Trophoblast cell (in vitro differentiated cells and primary cell): ENCODE results near the gene TMSB15A.
"Not testable (repeated sequence)": the region's sequence is repeated elsewhere in the genome, so short reads cannot be mapped to it uniquely, and the experiment has no call there.

Source experiments
- DNase-seq, 2 donors: peaks; one replicate each; pipeline ENCODE4 v3.0.0-alpha.2; 2016
- H2AFZ ChIP-seq: 2 replicates; pipeline ENCODE4 v1.6.1; 2013; ENCODE audit warnings: low read length, moderate library complexity, mild to moderate bottlenecking; ENCODE audit not compliant: insufficient read depth, poor library complexity
- H2AK5ac ChIP-seq: 2 replicates; pipeline ENCODE4 v1.6.1; 2013; ENCODE audit warnings: mild to moderate bottlenecking, low read length
- H2BK120ac ChIP-seq: 2 replicates; pipeline ENCODE4 v1.6.1; 2013; ENCODE audit warnings: low read length, mild to moderate bottlenecking, moderate library complexity; ENCODE audit not compliant: insufficient read depth, poor library complexity
- H2BK12ac ChIP-seq: 2 replicates; pipeline ENCODE4 v1.6.1; 2013; ENCODE audit warnings: mild to moderate bottlenecking, low read length, moderate library complexity
- H2BK5ac ChIP-seq: 2 replicates; pipeline ENCODE4 v1.6.1; 2013; ENCODE audit warnings: low read length, low read depth, moderate library complexity, mild to moderate bottlenecking; ENCODE audit not compliant: poor library complexity
- H3K14ac ChIP-seq: 2 replicates; pipeline ENCODE4 v1.6.1; 2013; ENCODE audit warnings: mild to moderate bottlenecking, low read length
- H3K18ac ChIP-seq: 2 replicates; pipeline ENCODE4 v1.6.1; 2013; ENCODE audit warnings: mild to moderate bottlenecking, low read length
- H3K23ac ChIP-seq: 2 replicates; pipeline ENCODE4 v1.6.1; 2013; ENCODE audit warnings: low read length
- H3K27ac ChIP-seq: 2 replicates; pipeline ENCODE4 v1.5.1; 2013; ENCODE audit warnings: low read depth, mild to moderate bottlenecking, inconsistent platforms, low read length, moderate library complexity
- H3K27me3 ChIP-seq: 2 replicates; pipeline ENCODE4 v1.6.1; 2013; ENCODE audit warnings: inconsistent platforms, mild to moderate bottlenecking, low read length, moderate library complexity; ENCODE audit not compliant: insufficient read depth
- H3K36me3 ChIP-seq, 2 experiments: 1 replicate in 1 of 2; 2 replicates in 1 of 2; pipeline ENCODE4 v1.6.1; 2013; ENCODE audit warnings: low read length in 2 of 2, mild to moderate bottlenecking in 2 of 2, moderate library complexity in 1 of 2; ENCODE audit not compliant: insufficient read depth in 2 of 2, control insufficient read depth in 1 of 2
- H3K4ac ChIP-seq: 2 replicates; pipeline ENCODE4 v1.6.1; 2013; ENCODE audit warnings: low read depth, mild to moderate bottlenecking, low read length, moderate library complexity
- H3K4me1 ChIP-seq, 2 experiments: 1 replicate in 1 of 2; 2 replicates in 1 of 2; pipeline ENCODE4 v1.6.1; 2013; ENCODE audit warnings: low read length in 2 of 2, mild to moderate bottlenecking in 2 of 2, moderate library complexity in 1 of 2; ENCODE audit not compliant: insufficient read depth in 2 of 2, control insufficient read depth in 1 of 2
- H3K4me2 ChIP-seq: 2 replicates; pipeline ENCODE4 v1.6.1; 2013; ENCODE audit warnings: inconsistent platforms, mild to moderate bottlenecking, low read length, moderate library complexity
- H3K4me3 ChIP-seq: 2 replicates; pipeline ENCODE4 v1.5.1; 2013; ENCODE audit warnings: mild to moderate bottlenecking, low read depth, low read length, inconsistent platforms
- H3K79me1 ChIP-seq: one replicate; pipeline ENCODE4 v1.6.1; 2013; ENCODE audit warnings: low read length
- H3K79me2 ChIP-seq: 2 replicates; pipeline ENCODE4 v1.6.1; 2013; ENCODE audit warnings: low read length, mild to moderate bottlenecking; ENCODE audit not compliant: control insufficient read depth, insufficient read depth, poor library complexity
- H3K9ac ChIP-seq: 2 replicates; pipeline ENCODE4 v1.6.1; 2013; ENCODE audit warnings: mild to moderate bottlenecking, low read length
- H3K9me3 ChIP-seq: 2 replicates; pipeline ENCODE4 v1.6.1; 2013; ENCODE audit warnings: low read depth, mild to moderate bottlenecking, control low read depth, inconsistent platforms, low read length; ENCODE audit not compliant: insufficient read depth
- H4K12ac ChIP-seq: 2 replicates; pipeline ENCODE4 v1.6.1; 2013; ENCODE audit warnings: low read depth, mild to moderate bottlenecking, low read length, moderate library complexity
- H4K8ac ChIP-seq: 2 replicates; pipeline ENCODE4 v1.6.1; 2013; ENCODE audit warnings: low read depth, mild to moderate bottlenecking, low read length, moderate library complexity
- H4K91ac ChIP-seq: one replicate; pipeline ENCODE4 v1.6.1; 2013; ENCODE audit warnings: low read depth, mild to moderate bottlenecking, low read length, moderate library complexity
- whole genome bisulfite sequencing: extraction: QIAGEN DNeasy Blood & Tissue Kit; methylation state at CpG from one replicate; pipeline ENCODE4 v1.1.7; 2013; ENCODE audit warnings: missing lambda C conversion rate; ENCODE audit not compliant: insufficient read length, insufficient coverage; ENCODE audit errors: extremely low coverage; 5-methylcytosine and 5-hydroxymethylcytosine counted together

TMSB15A gene

DNA sequence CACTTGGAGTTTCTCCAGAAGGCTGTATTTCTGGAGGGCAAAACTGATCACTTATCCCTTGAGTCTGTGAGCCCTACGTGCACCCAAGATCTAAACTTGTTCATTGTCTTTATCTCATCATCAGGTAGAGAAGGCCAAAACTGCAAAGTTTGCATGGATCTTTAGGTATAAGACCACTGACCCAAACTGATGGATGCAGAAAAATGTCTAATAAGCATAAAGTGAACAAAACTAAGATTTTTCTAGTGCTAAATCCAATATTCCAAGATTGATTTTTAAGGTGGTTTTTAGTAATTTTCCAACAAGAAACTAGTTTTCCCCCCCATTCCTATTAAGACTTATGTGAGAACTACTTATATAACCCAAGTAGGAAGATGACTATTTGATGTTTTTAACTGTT is 2.0 kb downstream of the TMSB15A start:
- DNase-seq = no peak
- Histone ChIP-seq H3K14ac (no peak overlapping the region), H2BK5ac (no peak overlapping the region), H3K27ac (no peak overlapping the region), H3K4me3 (no peak overlapping the region), H3K9ac (no peak overlapping the region), H2AFZ (no peak overlapping the region), H4K91ac (no peak overlapping the region), H2BK120ac (no peak overlapping the region), H3K9me3 (no peaks in the 10 kb centered on the region), H3K18ac (no peak overlapping the region), H2AK5ac (no peak overlapping the region), H4K12ac (no peak overlapping the region), H3K36me3 (no peaks in the 10 kb centered on the region), H3K4me2 (no peak overlapping the region), H2BK12ac (no peak overlapping the region), H4K8ac (no peak overlapping the region), H3K79me1 (no peaks in the 10 kb centered on the region), H3K79me2 (no peaks in the 10 kb centered on the region), H3K4me1 (no peaks in the 10 kb centered on the region), H3K27me3 (no peaks in the 10 kb centered on the region), H3K23ac (no peak overlapping the region), H3K4ac (no peak overlapping the region)
- WGBS = no CpG with 5 or more reads among the region's 1 CpG

DNA sequence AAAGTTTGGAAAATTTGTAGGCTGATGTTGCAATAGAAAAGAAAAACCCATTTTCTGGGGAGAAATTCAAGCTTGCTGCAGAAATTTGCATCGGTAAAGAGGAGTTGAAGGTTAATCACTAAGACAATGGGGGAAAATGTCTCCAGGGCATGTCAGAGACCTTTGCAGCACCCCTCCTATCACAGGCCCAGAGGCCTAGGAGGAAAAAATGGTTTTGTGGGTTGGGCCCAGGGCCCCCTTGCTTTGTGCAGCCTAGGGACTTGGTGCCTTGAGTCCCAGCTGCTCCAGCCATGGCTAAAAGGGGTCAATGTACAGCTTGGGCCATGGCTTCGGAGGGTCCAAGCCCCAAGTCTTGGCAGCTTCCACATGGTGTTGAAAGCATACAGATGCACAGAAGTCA is 17.8 kb downstream of the TMSB15A start:
- no peak overlapping the region for H3K9ac ChIP-seq
- H3K4me2 ChIP-seq = no peak overlapping the region
- no CpG with 5 or more reads among the region's 2 CpGs for WGBS
- DNase-seq = no peak
- no peak overlapping the region for H3K27ac ChIP-seq
- no peaks in the 10 kb centered on the region for H3K79me1 ChIP-seq
- H4K12ac ChIP-seq = no peak overlapping the region
- H2AK5ac ChIP-seq = no peak overlapping the region
- no peaks in the 10 kb centered on the region for H3K4me1 ChIP-seq
- H3K9me3 ChIP-seq = no peaks in the 10 kb centered on the region
- no peak overlapping the region for H2AFZ ChIP-seq
- H4K8ac ChIP-seq = no peak overlapping the region
- H3K36me3 ChIP-seq = no peaks in the 10 kb centered on the region
- H3K27me3 ChIP-seq = no peaks in the 10 kb centered on the region
- no peak overlapping the region for H2BK12ac ChIP-seq
- H3K4me3 ChIP-seq = no peak overlapping the region
- H3K14ac ChIP-seq = no peak overlapping the region
- H3K79me2 ChIP-seq = no peaks in the 10 kb centered on the region
- H2BK5ac ChIP-seq = no peak overlapping the region
- H4K91ac ChIP-seq = no peak overlapping the region
- H2BK120ac ChIP-seq = no peak overlapping the region
- H3K18ac ChIP-seq = no peak overlapping the region
- no peak overlapping the region for H3K23ac ChIP-seq
- no peak overlapping the region for H3K4ac ChIP-seq

DNA sequence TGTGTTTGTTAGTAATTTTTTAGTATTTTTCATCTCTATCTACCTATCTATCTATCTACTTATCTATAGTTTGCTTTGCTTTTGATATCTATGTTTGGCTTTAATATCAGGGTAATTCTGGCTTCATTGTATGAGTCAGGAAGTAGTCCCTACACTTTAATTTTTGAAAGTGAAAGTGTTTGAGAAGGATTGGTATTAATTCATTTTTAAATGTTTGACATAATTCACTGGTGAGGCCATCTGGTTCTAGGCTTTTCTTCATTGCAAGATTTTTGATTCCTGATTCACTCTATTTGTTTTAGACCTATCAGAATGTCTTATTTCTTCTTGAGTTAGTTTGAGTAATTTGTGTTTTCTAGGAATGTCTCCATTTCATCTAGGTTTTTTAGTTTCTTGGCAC is 24.8 kb downstream of the TMSB15A start:
- no peak overlapping the region for H3K18ac ChIP-seq
- H2BK5ac ChIP-seq = no peak overlapping the region
- no peak overlapping the region for H3K4ac ChIP-seq
- no peaks in the 10 kb centered on the region for H3K36me3 ChIP-seq
- H2AK5ac ChIP-seq = no peak overlapping the region
- H3K4me1 ChIP-seq = no peaks in the 10 kb centered on the region
- DNase-seq = no peak
- no peak overlapping the region for H2BK120ac ChIP-seq
- H3K27me3 ChIP-seq = no peaks in the 10 kb centered on the region
- no peak overlapping the region for H3K27ac ChIP-seq
- no peaks in the 10 kb centered on the region for H3K79me1 ChIP-seq
- H3K79me2 ChIP-seq = no peaks in the 10 kb centered on the region
- no peak overlapping the region for H3K4me2 ChIP-seq
- no peak overlapping the region for H3K14ac ChIP-seq
- H2BK12ac ChIP-seq = no peak overlapping the region
- no peak overlapping the region for H4K91ac ChIP-seq
- no peak overlapping the region for H3K4me3 ChIP-seq
- H4K12ac ChIP-seq = no peak overlapping the region
- no peak overlapping the region for H4K8ac ChIP-seq
- H3K9ac ChIP-seq = no peak overlapping the region
- H2AFZ ChIP-seq = no peak overlapping the region
- H3K9me3 ChIP-seq = no peaks in the 10 kb centered on the region
- no peak overlapping the region for H3K23ac ChIP-seq

DNA sequence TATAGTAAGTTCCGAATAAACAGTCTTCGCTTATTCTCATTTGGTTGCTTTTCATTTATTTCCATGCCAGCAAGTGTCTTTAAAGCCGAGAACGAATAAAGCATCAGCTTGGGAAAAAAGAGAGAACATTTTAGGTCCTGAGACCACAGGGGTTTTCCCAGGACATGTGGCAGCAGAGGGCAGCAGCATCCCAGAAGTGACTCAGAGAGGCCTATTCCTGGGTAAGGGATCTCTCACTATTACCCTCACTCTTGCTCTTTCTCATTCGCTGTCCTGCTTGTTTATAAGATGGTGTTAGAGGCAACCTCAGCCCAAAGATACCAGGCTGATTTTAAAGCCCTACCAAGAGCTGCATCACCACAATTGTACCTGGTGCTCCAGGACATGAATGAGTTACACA is 37.8 kb downstream of the TMSB15A start:
- H3K9me3 ChIP-seq, H3K36me3 ChIP-seq, H3K4me3 ChIP-seq, H2AFZ ChIP-seq, H3K23ac ChIP-seq, H3K18ac ChIP-seq, H4K91ac ChIP-seq, H3K9ac ChIP-seq, H3K4ac ChIP-seq, H2BK5ac ChIP-seq, H2AK5ac ChIP-seq, H4K8ac ChIP-seq, H3K27ac ChIP-seq, H3K79me1 ChIP-seq, DNase-seq, H3K14ac ChIP-seq, H3K4me2 ChIP-seq, H4K12ac ChIP-seq, H2BK120ac ChIP-seq, H3K79me2 ChIP-seq, H3K27me3 ChIP-seq, H2BK12ac ChIP-seq, H3K4me1 ChIP-seq: not testable (repeated sequence)
- no CpG with 5 or more reads among the region's 5 CpGs for WGBS
